Measurements from ENCODE around the gene RAB5B. TPM values are rescaled to one million over a fixed set of nuclear protein-coding genes. Genes with fewer than 3 reads are reported as not detected.

Gene RAB5B, protein sequence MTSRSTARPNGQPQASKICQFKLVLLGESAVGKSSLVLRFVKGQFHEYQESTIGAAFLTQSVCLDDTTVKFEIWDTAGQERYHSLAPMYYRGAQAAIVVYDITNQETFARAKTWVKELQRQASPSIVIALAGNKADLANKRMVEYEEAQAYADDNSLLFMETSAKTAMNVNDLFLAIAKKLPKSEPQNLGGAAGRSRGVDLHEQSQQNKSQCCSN
- 27.6 to 39.2 TPM (median 37.6 TPM) in 5 replicates for total RNA-seq (2022; extraction: Qiagen RNA extraction; ENCODE audit: low read depth)

DNA sequence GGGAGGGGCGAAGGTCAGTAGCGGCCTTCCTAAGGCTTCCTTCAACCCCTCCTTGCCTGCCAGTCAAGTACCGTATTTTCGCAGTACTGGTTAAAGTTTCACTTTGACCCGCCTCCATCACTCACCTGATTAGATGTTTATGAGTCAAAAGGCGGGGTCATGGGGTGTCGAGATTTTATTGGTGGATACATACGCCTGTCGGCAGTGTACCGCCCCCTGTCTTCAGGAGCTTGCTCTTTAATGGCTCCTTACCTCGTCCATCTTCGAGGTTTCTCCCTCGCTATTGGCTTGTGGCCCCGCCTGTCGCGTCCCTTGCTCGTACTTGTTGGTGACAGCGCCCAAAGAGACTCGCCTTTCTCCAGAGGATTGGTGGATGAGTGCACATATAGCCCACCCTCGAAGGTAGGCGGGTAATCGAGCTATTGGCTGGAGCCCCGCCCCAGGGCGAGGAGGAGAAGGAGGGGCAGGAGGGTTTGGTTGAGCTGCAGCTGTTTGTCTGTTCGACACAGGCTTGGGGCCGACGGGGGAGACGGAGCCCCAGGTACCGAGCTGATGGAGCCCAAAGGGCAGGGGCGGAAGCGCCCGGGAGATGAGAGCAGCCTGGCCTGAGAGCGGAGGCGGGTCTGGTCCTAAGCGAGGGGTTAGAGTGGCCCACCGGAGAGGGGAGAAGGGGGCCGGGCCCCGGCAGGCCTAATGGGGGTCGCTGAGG, at the start of gene RAB5B:
TSS of gene RAB5B (plus strand) at position 480 of the 709 bp plus-strand sequence. CDS start 12,883 bp downstream, outside the sequence.

DNA sequence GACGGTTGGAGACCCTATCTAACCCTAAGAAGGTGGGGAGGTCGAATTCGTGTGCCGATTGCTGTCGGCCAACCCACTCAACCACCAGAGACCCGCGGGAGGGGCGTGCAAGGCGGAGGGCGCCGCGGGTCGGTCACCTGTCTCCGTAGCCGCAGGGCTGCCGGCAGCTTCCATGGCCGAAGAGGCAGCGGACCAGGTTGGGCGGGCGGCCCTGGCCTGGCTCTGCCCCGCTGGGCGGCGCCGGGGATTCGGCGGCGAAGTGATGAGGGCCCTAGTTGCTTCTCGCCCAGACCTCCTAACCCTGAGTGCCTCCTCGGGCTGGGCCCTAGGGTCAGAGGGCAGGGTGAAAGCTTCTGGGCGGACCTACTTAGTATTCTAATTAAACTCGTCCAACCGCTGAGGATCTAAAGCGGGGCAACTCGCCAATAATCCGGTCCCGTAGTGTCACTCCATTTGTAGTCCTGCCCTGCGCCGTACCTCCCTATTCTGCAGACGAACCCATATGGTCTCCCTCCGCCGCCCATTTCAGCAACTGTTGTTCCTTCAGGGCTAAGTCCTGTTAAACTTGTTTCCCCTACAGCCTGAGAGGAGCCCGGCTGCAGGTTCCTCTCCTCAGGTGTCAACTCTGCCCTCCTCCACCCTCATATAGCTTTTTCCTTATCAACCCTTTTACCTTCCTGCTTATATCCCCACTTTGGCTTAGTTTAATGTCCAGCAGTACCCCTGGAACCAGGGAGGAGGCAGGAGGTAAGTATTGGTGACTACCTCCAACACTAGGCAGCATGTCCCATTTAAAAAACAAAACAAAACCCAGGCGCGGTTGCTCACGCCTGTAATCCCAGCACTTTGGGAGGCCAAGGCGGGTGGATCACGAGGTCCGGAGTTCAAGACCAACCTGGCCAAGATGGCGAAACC, 46.0 kb upstream of the RAB5B start, which contains the start of gene PYM1:
TSS of gene PYM1 (minus strand) at position 307 of the 915 bp plus-strand sequence. CDS start at position 174, 133 bp downstream.

GRCh38 chr12:55930771-55931316, 43.0 kb upstream of the RAB5B start, which contains the start of gene DGKA:
TSS of gene DGKA (plus strand) at chr12:55931162. CDS start at chr12:55936504, 5,342 bp downstream.

GRCh38 chr12:55965941-55966407, 7.9 kb upstream of the RAB5B start, which contains the start of gene PMEL:
TSS of gene PMEL (minus strand) at chr12:55966042. CDS start at chr12:55966011, 31 bp downstream.

DNA sequence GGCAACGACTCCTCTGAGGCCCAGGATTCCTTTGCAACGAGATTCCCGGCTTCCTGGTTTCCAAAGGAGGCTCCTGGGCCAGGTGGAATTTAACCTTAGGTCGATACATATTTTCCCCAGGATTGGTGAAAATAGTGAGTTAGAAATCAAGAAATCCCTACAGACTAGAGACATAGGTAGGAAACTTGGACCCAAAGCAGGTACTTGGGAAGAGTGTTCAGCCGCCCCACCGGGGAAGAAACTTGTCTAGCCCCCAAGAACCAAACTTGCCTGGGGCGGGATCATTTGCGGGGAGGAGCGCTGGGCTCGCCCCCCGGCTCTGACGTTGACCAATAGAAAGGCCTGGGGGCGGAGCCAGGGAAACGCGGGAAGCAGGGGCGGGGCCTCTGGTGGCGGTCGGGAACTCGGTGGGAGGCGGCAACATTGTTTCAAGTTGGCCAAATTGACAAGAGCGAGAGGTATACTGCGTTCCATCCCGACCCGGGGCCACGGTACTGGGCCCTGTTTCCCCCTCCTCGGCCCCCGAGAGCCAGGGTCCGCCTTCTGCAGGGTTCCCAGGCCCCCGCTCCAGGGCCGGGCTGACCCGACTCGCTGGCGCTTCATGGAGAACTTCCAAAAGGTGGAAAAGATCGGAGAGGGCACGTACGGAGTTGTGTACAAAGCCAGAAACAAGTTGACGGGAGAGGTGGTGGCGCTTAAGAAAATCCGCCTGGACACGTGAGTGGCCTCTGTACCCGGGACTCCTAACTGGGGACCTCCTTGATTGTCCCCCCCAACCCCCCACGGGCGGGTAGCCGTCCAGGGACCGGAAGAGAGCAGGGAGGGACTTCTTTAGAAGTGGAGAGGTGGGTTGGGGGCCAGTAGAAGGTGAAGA, 7.2 kb upstream of the RAB5B start, which contains the start of gene CDK2:
TSS of gene CDK2 (plus strand) at position 423 of the 874 bp plus-strand sequence. CDS start at position 602, 179 bp downstream.

DNA sequence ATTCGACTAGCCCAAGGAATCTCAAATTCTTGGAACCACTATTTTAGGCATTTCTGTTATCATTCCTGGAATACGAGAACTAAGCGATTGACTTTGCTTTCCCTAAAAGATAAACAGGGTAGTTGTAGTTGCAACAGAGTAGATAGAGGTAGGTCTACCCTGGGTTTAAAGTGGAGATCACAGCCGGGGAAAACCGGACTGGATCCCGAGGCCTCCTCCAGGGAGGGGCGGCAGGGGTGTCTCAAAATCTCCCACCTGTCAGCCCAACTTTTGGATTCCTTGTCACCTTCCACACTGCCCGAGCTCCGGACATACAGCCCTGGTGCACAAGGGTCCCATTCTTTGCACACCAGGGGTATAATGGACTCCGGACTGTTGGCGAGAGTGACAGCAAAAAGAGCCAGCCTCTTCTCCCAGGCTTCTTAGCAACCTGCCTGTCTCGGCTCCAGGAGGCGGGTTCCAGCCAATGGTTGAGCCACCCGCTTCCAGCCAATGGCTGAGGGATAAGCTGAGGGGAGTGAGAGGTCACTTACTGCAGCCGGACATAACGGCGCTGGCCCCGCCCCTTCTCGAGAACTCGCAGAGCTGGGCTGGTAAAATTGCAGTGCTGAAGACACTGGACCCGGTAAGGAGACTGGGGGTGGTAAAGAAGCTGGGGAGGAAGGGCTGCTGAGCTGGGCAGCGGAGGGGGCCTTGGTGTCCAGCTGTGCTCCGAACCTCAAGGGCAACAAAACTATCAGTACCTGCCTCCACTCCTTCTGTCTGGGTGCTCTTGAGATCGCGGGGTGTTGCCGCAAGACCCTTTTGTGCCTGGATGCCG, 23.0 kb downstream of the RAB5B start, which contains the start of gene SUOX:
TSS of gene SUOX (plus strand) at position 562 of the 820 bp plus-strand sequence. CDS start 4,946 bp downstream, outside the sequence.

GRCh38 chr12:56020423-56021184, 46.7 kb downstream of the RAB5B start, which contains the start of gene IKZF4:
TSS of gene IKZF4 (plus strand) at chr12:56021043. CDS start at chr12:56021494, 451 bp downstream.

GRCh38 chr12:56041552-56042429, 67.9 kb downstream of the RAB5B start, which contains the start of gene RPS26:
TSS of gene RPS26 (plus strand) at chr12:56041918. CDS start at chr12:56042167, 249 bp downstream.

Other genes with a start within 250 kb of the RAB5B start
- gene CD63, start 245.1 kb upstream of the RAB5B start, total RNA-seq (2022; extraction: Qiagen RNA extraction; ENCODE audit: low read depth) = 649 to 733 TPM (median 670 TPM) in 5 replicates
- 3.9 to 5.7 TPM (median 4.5 TPM) in 5 replicates for gene GDF11, start 231.0 kb upstream of the RAB5B start, total RNA-seq (2022; extraction: Qiagen RNA extraction; ENCODE audit: low read depth)
- 85.0 to 131 TPM (median 93.2 TPM) in 5 replicates for gene SARNP, start 156.4 kb upstream of the RAB5B start, total RNA-seq (2022; extraction: Qiagen RNA extraction; ENCODE audit: low read depth)
- gene ORMDL2, start 156.0 kb upstream of the RAB5B start, total RNA-seq (2022; extraction: Qiagen RNA extraction; ENCODE audit: low read depth) = 78.2 to 99.4 TPM (median 92.8 TPM) in 5 replicates
- gene DNAJC14, start 144.5 kb upstream of the RAB5B start, total RNA-seq (2022; extraction: Qiagen RNA extraction; ENCODE audit: low read depth) = 20.9 to 26.5 TPM (median 24.3 TPM) in 5 replicates
- gene MMP19, start 131.1 kb upstream of the RAB5B start, total RNA-seq (2022; extraction: Qiagen RNA extraction; ENCODE audit: low read depth) = 0.06 to 0.24 TPM (median 0.13 TPM) in 5 replicates
- 34.7 to 42.9 TPM (median 36.3 TPM) in 5 replicates for gene PYM1, start 46.2 kb upstream of the RAB5B start, total RNA-seq (2022; extraction: Qiagen RNA extraction; ENCODE audit: low read depth)
- gene DGKA, start 42.9 kb upstream of the RAB5B start, total RNA-seq (2022; extraction: Qiagen RNA extraction; ENCODE audit: low read depth) = 13.7 to 22.6 TPM (median 17.9 TPM) in 5 replicates
- 0.62 to 1.9 TPM (median 1.0 TPM) in 5 replicates for gene PMEL, start 8.0 kb upstream of the RAB5B start, total RNA-seq (2022; extraction: Qiagen RNA extraction; ENCODE audit: low read depth)
- 53.4 to 60.4 TPM (median 57.2 TPM) in 5 replicates for gene CDK2, start 7.2 kb upstream of the RAB5B start, total RNA-seq (2022; extraction: Qiagen RNA extraction; ENCODE audit: low read depth)
- gene SUOX, start 23.2 kb downstream of the RAB5B start, total RNA-seq (2022; extraction: Qiagen RNA extraction; ENCODE audit: low read depth) = 7.8 to 10.5 TPM (median 9.3 TPM) in 5 replicates
- gene IKZF4, start 47.0 kb downstream of the RAB5B start, total RNA-seq (2022; extraction: Qiagen RNA extraction; ENCODE audit: low read depth) = 2.5 to 3.0 TPM (median 2.8 TPM) in 5 replicates
- 597 to 774 TPM (median 733 TPM) in 5 replicates for gene RPS26, start 67.8 kb downstream of the RAB5B start, total RNA-seq (2022; extraction: Qiagen RNA extraction; ENCODE audit: low read depth)
- 1.2 to 1.8 TPM (median 1.3 TPM) in 5 replicates for gene ERBB3, start 106.1 kb downstream of the RAB5B start, total RNA-seq (2022; extraction: Qiagen RNA extraction; ENCODE audit: low read depth)
- 305 to 343 TPM (median 320 TPM) in 5 replicates for gene PA2G4, start 130.5 kb downstream of the RAB5B start, total RNA-seq (2022; extraction: Qiagen RNA extraction; ENCODE audit: low read depth)
- gene RPL41, start 142.6 kb downstream of the RAB5B start, total RNA-seq (2022; extraction: Qiagen RNA extraction; ENCODE audit: low read depth) = 5,029 to 5,699 TPM (median 5,618 TPM) in 5 replicates
- 2.4 to 3.5 TPM (median 2.9 TPM) in 5 replicates for gene ZC3H10, start 144.2 kb downstream of the RAB5B start, total RNA-seq (2022; extraction: Qiagen RNA extraction; ENCODE audit: low read depth)
- gene ESYT1, start 154.2 kb downstream of the RAB5B start, total RNA-seq (2022; extraction: Qiagen RNA extraction; ENCODE audit: low read depth) = 66.7 to 76.5 TPM (median 73.7 TPM) in 5 replicates
- gene MYL6B, start 178.5 kb downstream of the RAB5B start, total RNA-seq (2022; extraction: Qiagen RNA extraction; ENCODE audit: low read depth) = 75.2 to 83.1 TPM (median 78.1 TPM) in 5 replicates
- gene MYL6, start 184.3 kb downstream of the RAB5B start, total RNA-seq (2022; extraction: Qiagen RNA extraction; ENCODE audit: low read depth) = 1,968 to 3,082 TPM (median 2,070 TPM) in 5 replicates
- 31.4 to 42.9 TPM (median 38.9 TPM) in 5 replicates for gene SMARCC2, start 215.4 kb downstream of the RAB5B start, total RNA-seq (2022; extraction: Qiagen RNA extraction; ENCODE audit: low read depth)
- gene RNF41, start 247.8 kb downstream of the RAB5B start, total RNA-seq (2022; extraction: Qiagen RNA extraction; ENCODE audit: low read depth) = 22.1 to 26.5 TPM (median 25.7 TPM) in 5 replicates